ENCODE results near the gene SAP25. TPM values are rescaled to one million over a fixed set of nuclear protein-coding genes. Genes with fewer than 3 reads are reported as not detected.

Gene SAP25
- total and polyA plus RNA-seq, 2 of the 8 experiments (the other 6 are each of a cell fraction or from before 2014, with no cell fraction given), result 3.6 to 5.8 TPM

- TF ChIP-seq CTCF (IDR thresholded peaks at IDR 0.05; ENCODE audit: control extremely low read depth in 1 of 3, insufficient read depth in 1 of 3, low read depth in 1 of 3, low read length in 3 of 3) (peak in 2 of 3 experiments; percentile 63 to 70; a peak in 3 of 4 replicates), RBBP5 (IDR thresholded peaks at IDR 0.05; ENCODE audit: borderline replicate concordance, low read depth, low read length) (no peak), ATF3 (IDR thresholded peaks at IDR 0.05; ENCODE audit: insufficient read depth, low read depth, low read length) (no peak), CHD1 (IDR thresholded peaks at IDR 0.05; ENCODE audit: low read depth, low read length) (no peak), RAD21 (IDR thresholded peaks at IDR 0.05 in 1 of 2, conservative IDR thresholded peaks at IDR 0.05 in 1 of 2; ENCODE audit: low read depth in 2 of 2, low read length in 2 of 2) (peak in 1 of 2 experiments; percentile 58; a peak in 2 of 4 replicates), PHF8 (conservative IDR thresholded peaks at IDR 0.05; ENCODE audit: low read depth, low read length) (no peak), ASH2L (IDR thresholded peaks at IDR 0.05; ENCODE audit: low read length) (no peak), USF2 (IDR thresholded peaks at IDR 0.05; ENCODE audit: low read length) (peak; percentile 34; the same call in 1 of the 2 replicates), EZH2 (IDR thresholded peaks at IDR 0.05; ENCODE audit: low read depth, low read length, severe bottlenecking) (no peak), HDAC2 (IDR thresholded peaks at IDR 0.05; ENCODE audit: borderline replicate concordance in 1 of 2, low read depth in 2 of 2, low read length in 2 of 2) (no peak)
Observed at GRCh38 chr7:100573691-100574361, at the start of gene SAP25 (continued).
